H9 (cell line): ENCODE results near the gene HS6ST2. TPM values are rescaled to one million over a fixed set of nuclear protein-coding genes. Genes with fewer than 3 reads are reported as not detected.

Source experiments
- DNase-seq: peaks from one replicate; pipeline ENCODE4 v3.0.0-alpha.2; 2017
- H2AFZ ChIP-seq: one replicate; pipeline ENCODE4 v1.6.1; 2013; ENCODE audit warnings: mild to moderate bottlenecking, low read length, control low read depth, moderate library complexity
- H2AK5ac ChIP-seq: 2 replicates; pipeline ENCODE4 v1.6.1; 2013; ENCODE audit warnings: low read length, control low read depth, mixed read lengths; ENCODE audit not compliant: insufficient read length
- H2BK120ac ChIP-seq: one replicate; pipeline ENCODE4 v1.6.1; 2013; ENCODE audit warnings: low read depth, mild to moderate bottlenecking, low read length, control low read depth, inconsistent platforms; ENCODE audit not compliant: poor library complexity, severe bottlenecking
- H2BK12ac ChIP-seq: 2 replicates; pipeline ENCODE4 v1.6.1; 2013; ENCODE audit warnings: low read length, control low read depth, mixed read lengths, low read depth; ENCODE audit not compliant: insufficient read length
- H2BK15ac ChIP-seq: 2 replicates; pipeline ENCODE4 v1.6.1; 2013; ENCODE audit warnings: low read depth, low read length, control low read depth
- H2BK20ac ChIP-seq: one replicate; pipeline ENCODE4 v1.6.1; 2013; ENCODE audit warnings: low read depth, mild to moderate bottlenecking, low read length, control low read depth, inconsistent platforms; ENCODE audit not compliant: poor library complexity, severe bottlenecking
- H2BK5ac ChIP-seq: 2 replicates; pipeline ENCODE4 v1.6.1; 2013; ENCODE audit warnings: low read length, control low read depth, mixed read lengths; ENCODE audit not compliant: insufficient read length
- H3K14ac ChIP-seq: 2 replicates; pipeline ENCODE4 v1.6.1; 2013; ENCODE audit warnings: low read length, control low read depth; ENCODE audit not compliant: insufficient read depth
- H3K18ac ChIP-seq: 2 replicates; pipeline ENCODE4 v1.6.1; 2013; ENCODE audit warnings: low read depth, mild to moderate bottlenecking, mixed read lengths, low read length, control low read depth; ENCODE audit not compliant: insufficient read length
- H3K23ac ChIP-seq: 2 replicates; pipeline ENCODE4 v1.6.1; 2013; ENCODE audit warnings: low read length, control low read depth, mixed read lengths, low read depth; ENCODE audit not compliant: insufficient read length
- H3K23me2 ChIP-seq: 2 replicates; pipeline ENCODE4 v1.6.1; 2013; ENCODE audit warnings: low read depth, mild to moderate bottlenecking, mixed read lengths, low read length, control low read depth; ENCODE audit not compliant: insufficient read length, poor library complexity, severe bottlenecking
- H3K27ac ChIP-seq: 2 replicates; pipeline ENCODE4 v1.5.1; 2013; ENCODE audit warnings: low read length, control low read depth, mixed read lengths, low read depth; ENCODE audit not compliant: insufficient read length
- H3K27me3 ChIP-seq: 2 replicates; pipeline ENCODE4 v1.6.1; 2013; ENCODE audit warnings: low read length, control low read depth, inconsistent platforms; ENCODE audit not compliant: insufficient read depth
- H3K4ac ChIP-seq: 2 replicates; pipeline ENCODE4 v1.6.1; 2013; ENCODE audit warnings: low read depth, mild to moderate bottlenecking, control low read depth, inconsistent platforms, low read length, moderate library complexity
- H3K4me1 ChIP-seq: 2 replicates; pipeline ENCODE4 v1.6.1; 2013; ENCODE audit warnings: low read length, control low read depth, inconsistent platforms; ENCODE audit not compliant: insufficient read depth
- H3K4me2 ChIP-seq: 2 replicates; pipeline ENCODE4 v1.6.1; 2013; ENCODE audit warnings: low read length, control low read depth, mixed read lengths; ENCODE audit not compliant: insufficient read length, insufficient read depth
- H3K56ac ChIP-seq: 2 replicates; pipeline ENCODE4 v1.6.1; 2013; ENCODE audit warnings: low read depth, mild to moderate bottlenecking, mixed read lengths, low read length, control low read depth; ENCODE audit not compliant: insufficient read length
- H3K79me1 ChIP-seq: 2 replicates; pipeline ENCODE4 v1.6.1; 2013; ENCODE audit warnings: low read depth, mild to moderate bottlenecking, moderate library complexity, low read length, control low read depth, inconsistent platforms; ENCODE audit not compliant: insufficient read depth, poor library complexity, severe bottlenecking
- H3K79me2 ChIP-seq: 2 replicates; pipeline ENCODE4 v1.6.1; 2013; ENCODE audit warnings: low read length, control low read depth, inconsistent platforms; ENCODE audit not compliant: insufficient read depth
- H3K9ac ChIP-seq: 2 replicates; pipeline ENCODE4 v1.6.1; 2013; ENCODE audit warnings: low read length, control low read depth, mixed read lengths; ENCODE audit not compliant: insufficient read length; ENCODE audit errors: extremely low read depth
- H3K9me3 ChIP-seq: one replicate; pipeline ENCODE4 v1.6.1; 2013; ENCODE audit warnings: low read depth, low read length, inconsistent platforms; ENCODE audit not compliant: control insufficient read depth
- H3T11ph ChIP-seq: one replicate; pipeline ENCODE4 v1.6.1; 2013; ENCODE audit warnings: mild to moderate bottlenecking, low read length, control low read depth, inconsistent platforms
- H4K20me1 ChIP-seq: one replicate; pipeline ENCODE4 v1.6.1; 2013; ENCODE audit not compliant: control insufficient read depth, insufficient read length, insufficient read depth
- H4K5ac ChIP-seq: 2 replicates; pipeline ENCODE4 v1.6.1; 2013; ENCODE audit warnings: low read depth, mild to moderate bottlenecking, mixed read lengths, low read length, control low read depth; ENCODE audit not compliant: insufficient read length
- H4K8ac ChIP-seq: replicated peaks from 2 replicates; pipeline ENCODE4 v1.6.1; 2013; ENCODE audit warnings: low read length, control low read depth, mixed read lengths, low read depth; ENCODE audit not compliant: insufficient read length
- H4K91ac ChIP-seq: 2 replicates; pipeline ENCODE4 v1.6.1; 2013; ENCODE audit warnings: low read depth, mild to moderate bottlenecking, moderate library complexity, mixed read lengths, low read length, control low read depth; ENCODE audit not compliant: insufficient read length
- H3K27ac Mint-ChIP-seq, 3 experiments: 2 replicates in 2 of 3; 3 replicates in 1 of 3; pipeline ENCODE4 v1.8.0; 2020 to 2021; ENCODE audit warnings: mixed read lengths in 3 of 3, mild to moderate bottlenecking in 1 of 3, moderate library complexity in 1 of 3
- H3K27me3 Mint-ChIP-seq: 2 replicates; pipeline ENCODE4 v1.8.0; 2021; ENCODE audit warnings: low read depth, mild to moderate bottlenecking, moderate library complexity, mixed read lengths
- H3K36me3 Mint-ChIP-seq, 3 experiments: 2 replicates in 2 of 3; 3 replicates in 1 of 3; pipeline ENCODE4 v1.8.0; 2020 to 2021; ENCODE audit warnings: low read depth in 3 of 3, mixed read lengths in 3 of 3; ENCODE audit not compliant: insufficient read depth in 1 of 3
- H3K4me1 Mint-ChIP-seq, 2 experiments: 2 replicates each; pipeline ENCODE4 v1.8.0; 2020; ENCODE audit warnings: mixed read lengths in 2 of 2
- H3K4me3 Mint-ChIP-seq, 2 experiments: 2 replicates in 1 of 2; 3 replicates in 1 of 2; pipeline ENCODE4 v1.8.0; 2020 to 2021; ENCODE audit warnings: mild to moderate bottlenecking in 2 of 2, mixed read lengths in 2 of 2, moderate library complexity in 1 of 2
- H3K9me3 Mint-ChIP-seq, 2 experiments: 2 replicates in 1 of 2; 3 replicates in 1 of 2; pipeline ENCODE4 v1.8.0; 2020; ENCODE audit warnings: mild to moderate bottlenecking in 2 of 2, mixed read lengths in 2 of 2, moderate library complexity in 1 of 2
- WGBS: extraction: QIAGEN DNeasy Blood & Tissue Kit; methylation state at CpG from one replicate; pipeline ENCODE4 v1.1.7; 2013; ENCODE audit warnings: missing lambda C conversion rate, low lambda C conversion rate, mixed read lengths; ENCODE audit not compliant: insufficient read length; ENCODE audit errors: extremely low coverage; 5-methylcytosine and 5-hydroxymethylcytosine counted together
- total RNA-seq: library from RNA; stranded (reverse); gene quantifications from 2 replicates; pipeline ENCODE4 v1.2.1, GENCODE V29; 2021
- TF ChIP-seq, protein P1 (sequence below): fragments of 200-600 bp; sonication (generic); conservative IDR thresholded peaks from 3 replicates; pipeline ENCODE4 v1.8.0; 2021; ENCODE audit warnings: antibody characterized with exemption, mild to moderate bottlenecking

HS6ST2 gene
- total RNA-seq, 1 experiment from 2014 or later: 4.8 TPM

- Histone ChIP-seq H3K9me3 (no peaks in the 10 kb centered on the region), H2BK15ac (no peak overlapping the region), H4K20me1 (no peaks in the 10 kb centered on the region), H3K9ac (no peak overlapping the region), H3K4me1 (no peaks in the 10 kb centered on the region; the same call in 1 of the 2 replicates), H2BK20ac (no peak overlapping the region), H3K23me2 (no peaks in the 10 kb centered on the region), H3K79me2 (no peaks in the 10 kb centered on the region), H4K91ac (no peak overlapping the region), H3K4ac (no peak overlapping the region), H3K56ac (no peak overlapping the region), H3K14ac (no peak overlapping the region), H3K23ac (no peak overlapping the region), H3T11ph (no peak overlapping the region), H2AFZ (no peak overlapping the region), H3K79me1 (no peaks in the 10 kb centered on the region), H2BK12ac (no peak overlapping the region), H2AK5ac (no peak overlapping the region), H2BK5ac (no peak overlapping the region), H3K27me3 (no peaks in the 10 kb centered on the region), H3K27ac (no peak overlapping the region), H3K18ac (no peak overlapping the region), H4K5ac (no peak overlapping the region), H4K8ac (no peak overlapping the region), H3K4me2 (no peak overlapping the region), H2BK120ac (no peak overlapping the region)
- no peak overlapping the region for H3K27ac Mint-ChIP-seq
- no peaks in the 10 kb centered on the region; a peak in 1 of 7 replicates for H3K36me3 Mint-ChIP-seq
- H3K27me3 Mint-ChIP-seq: peaks cover 16% of the 10 kb centered on the region
- H3K9me3 Mint-ChIP-seq: no peaks in the 10 kb centered on the region
- no peak overlapping the region for H3K4me3 Mint-ChIP-seq
- WGBS: no CpG with 5 or more reads among the region's 4 CpGs
- DNase-seq: no peak
- TF ChIP-seq, protein P1, sequence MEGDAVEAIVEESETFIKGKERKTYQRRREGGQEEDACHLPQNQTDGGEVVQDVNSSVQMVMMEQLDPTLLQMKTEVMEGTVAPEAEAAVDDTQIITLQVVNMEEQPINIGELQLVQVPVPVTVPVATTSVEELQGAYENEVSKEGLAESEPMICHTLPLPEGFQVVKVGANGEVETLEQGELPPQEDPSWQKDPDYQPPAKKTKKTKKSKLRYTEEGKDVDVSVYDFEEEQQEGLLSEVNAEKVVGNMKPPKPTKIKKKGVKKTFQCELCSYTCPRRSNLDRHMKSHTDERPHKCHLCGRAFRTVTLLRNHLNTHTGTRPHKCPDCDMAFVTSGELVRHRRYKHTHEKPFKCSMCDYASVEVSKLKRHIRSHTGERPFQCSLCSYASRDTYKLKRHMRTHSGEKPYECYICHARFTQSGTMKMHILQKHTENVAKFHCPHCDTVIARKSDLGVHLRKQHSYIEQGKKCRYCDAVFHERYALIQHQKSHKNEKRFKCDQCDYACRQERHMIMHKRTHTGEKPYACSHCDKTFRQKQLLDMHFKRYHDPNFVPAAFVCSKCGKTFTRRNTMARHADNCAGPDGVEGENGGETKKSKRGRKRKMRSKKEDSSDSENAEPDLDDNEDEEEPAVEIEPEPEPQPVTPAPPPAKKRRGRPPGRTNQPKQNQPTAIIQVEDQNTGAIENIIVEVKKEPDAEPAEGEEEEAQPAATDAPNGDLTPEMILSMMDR: no peak
- H3K4me1 Mint-ChIP-seq: peaks cover 8 to 21% of the 10 kb centered on the region in 2 experiments
Measured at GRCh38 chrX:132732236-132732635, 226.2 kb downstream of the HS6ST2 start.
